SHP77 (cell line): Measurements from ENCODE around the gene CALCOCO1.

ENCODE experiments used
- DNase-seq, 2 experiments: peaks; one replicate each; lab custom pipeline; 2025; lab: John Stamatoyannopoulos, UW

CALCOCO1 gene

DNA sequence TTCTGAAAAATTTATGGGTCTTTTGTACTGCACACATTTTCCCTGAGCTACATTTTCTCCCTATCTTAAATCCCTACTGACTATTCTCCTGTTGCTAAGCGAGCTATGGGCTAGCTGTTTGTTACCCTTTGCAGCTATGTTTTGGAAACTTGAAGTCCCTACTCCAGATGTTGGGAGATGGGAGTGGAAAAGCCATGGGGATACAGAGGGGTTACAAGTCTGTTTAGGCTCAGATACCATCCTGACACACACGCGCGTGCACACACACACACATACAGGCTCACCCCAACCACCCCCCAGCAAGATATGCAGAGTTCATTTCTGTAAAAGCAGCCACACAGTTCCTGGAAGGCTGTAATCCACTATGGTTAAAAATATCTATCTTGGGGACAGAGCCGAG is 67.2 kb downstream of the CALCOCO1 start:
- DNase-seq, result no peak

GRCh38 chr12:53659571-53659981 is 67.7 kb downstream of the CALCOCO1 start:
- no peak for DNase-seq

DNA sequence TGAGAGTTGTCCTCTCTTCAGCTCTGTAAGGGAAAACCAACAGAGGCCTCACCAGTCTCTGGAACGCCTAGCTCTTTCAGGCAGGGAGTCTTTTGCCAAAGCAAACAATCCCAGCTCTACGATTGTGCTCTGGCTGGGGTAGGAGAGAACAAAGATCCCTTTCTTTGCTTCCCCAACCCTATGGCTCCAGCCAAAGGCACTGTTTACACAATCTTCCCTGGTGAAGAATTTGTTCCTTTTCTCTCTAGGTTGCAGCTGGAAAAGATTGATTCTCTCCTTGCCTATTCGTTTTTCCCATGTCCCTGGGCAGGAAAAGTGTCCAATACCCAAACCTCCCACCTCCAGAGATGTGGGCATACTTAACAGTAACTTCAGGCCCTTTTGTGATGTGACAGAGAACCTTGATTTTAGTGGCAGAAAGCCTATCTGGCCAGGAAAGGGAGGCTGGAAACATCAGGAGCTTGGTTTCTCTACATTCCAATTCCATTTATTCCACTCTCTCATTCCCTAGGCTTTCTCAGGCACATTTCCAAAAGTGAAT is 68.2 kb downstream of the CALCOCO1 start:
- DNase-seq, result peak; percentile 44 to 53
